Measurements from ENCODE around the gene SHISA6. TPM values are rescaled to one million over a fixed set of nuclear protein-coding genes. Genes with fewer than 3 reads are reported as not detected.

The SHISA6 gene
- total RNA-seq, 1 donor from 2014 or later = 12.6 TPM

DNA sequence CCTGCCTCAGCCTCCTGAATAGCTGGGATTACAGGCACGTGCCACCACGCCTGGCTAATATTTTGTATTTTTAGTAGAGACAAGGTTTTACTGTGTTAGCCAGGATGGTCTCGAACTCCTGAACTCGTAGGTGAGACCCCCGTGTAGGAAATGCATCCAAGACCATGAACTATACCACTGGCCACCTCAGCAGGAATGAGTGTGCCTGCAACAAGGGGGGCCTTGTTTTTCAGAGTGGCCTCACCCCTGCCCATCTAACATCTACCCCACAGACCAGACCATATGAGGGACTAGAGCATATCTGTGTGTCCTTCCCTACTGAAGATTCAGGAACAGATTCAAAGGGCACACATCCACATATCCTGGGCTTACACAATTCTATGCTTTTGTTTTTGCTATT is 44.9 kb downstream of the SHISA6 start:
- Mint-ChIP-seq H3K9me3 (ENCODE audit: unreplicated experiment) (peaks cover 2% of the 10 kb centered on the region), H3K4me3 (ENCODE audit: unreplicated experiment) (no peak overlapping the region), H3K27me3 (ENCODE audit: unreplicated experiment) (no peaks in the 10 kb centered on the region), H3K27ac (ENCODE audit: unreplicated experiment) (no peak overlapping the region), H3K4me1 (ENCODE audit: low read depth, unreplicated experiment) (no peaks in the 10 kb centered on the region), H3K36me3 (ENCODE audit: unreplicated experiment) (no peaks in the 10 kb centered on the region)
- TF ChIP-seq, protein P1, sequence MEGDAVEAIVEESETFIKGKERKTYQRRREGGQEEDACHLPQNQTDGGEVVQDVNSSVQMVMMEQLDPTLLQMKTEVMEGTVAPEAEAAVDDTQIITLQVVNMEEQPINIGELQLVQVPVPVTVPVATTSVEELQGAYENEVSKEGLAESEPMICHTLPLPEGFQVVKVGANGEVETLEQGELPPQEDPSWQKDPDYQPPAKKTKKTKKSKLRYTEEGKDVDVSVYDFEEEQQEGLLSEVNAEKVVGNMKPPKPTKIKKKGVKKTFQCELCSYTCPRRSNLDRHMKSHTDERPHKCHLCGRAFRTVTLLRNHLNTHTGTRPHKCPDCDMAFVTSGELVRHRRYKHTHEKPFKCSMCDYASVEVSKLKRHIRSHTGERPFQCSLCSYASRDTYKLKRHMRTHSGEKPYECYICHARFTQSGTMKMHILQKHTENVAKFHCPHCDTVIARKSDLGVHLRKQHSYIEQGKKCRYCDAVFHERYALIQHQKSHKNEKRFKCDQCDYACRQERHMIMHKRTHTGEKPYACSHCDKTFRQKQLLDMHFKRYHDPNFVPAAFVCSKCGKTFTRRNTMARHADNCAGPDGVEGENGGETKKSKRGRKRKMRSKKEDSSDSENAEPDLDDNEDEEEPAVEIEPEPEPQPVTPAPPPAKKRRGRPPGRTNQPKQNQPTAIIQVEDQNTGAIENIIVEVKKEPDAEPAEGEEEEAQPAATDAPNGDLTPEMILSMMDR (IDR thresholded peaks at IDR 0.05; ENCODE audit: partially characterized antibody, unreplicated experiment) = no peak
- no peak for DNase-seq

DNA sequence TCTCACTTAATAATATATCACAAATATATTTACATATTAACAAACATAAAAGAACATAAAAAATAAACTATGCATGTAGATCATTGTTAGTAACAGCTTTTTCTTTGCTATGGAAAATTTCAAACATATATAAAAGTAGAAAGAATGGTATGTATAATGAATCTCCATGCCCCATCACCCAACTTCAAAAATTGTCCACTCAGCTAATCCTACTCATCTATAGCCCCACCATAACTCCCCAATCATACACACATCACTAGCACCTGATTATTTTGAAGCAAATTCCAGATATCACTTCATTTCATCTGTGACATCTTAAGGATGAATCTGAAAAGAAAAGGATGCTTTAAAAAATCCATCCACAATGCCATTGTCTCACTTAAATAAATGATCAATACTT is 46.8 kb downstream of the SHISA6 start:
- Mint-ChIP-seq H3K4me3 (ENCODE audit: unreplicated experiment) (no peak overlapping the region), H3K36me3 (ENCODE audit: unreplicated experiment) (no peaks in the 10 kb centered on the region), H3K9me3 (ENCODE audit: unreplicated experiment) (no peaks in the 10 kb centered on the region), H3K4me1 (ENCODE audit: low read depth, unreplicated experiment) (no peaks in the 10 kb centered on the region), H3K27ac (ENCODE audit: unreplicated experiment) (no peak overlapping the region), H3K27me3 (ENCODE audit: unreplicated experiment) (no peaks in the 10 kb centered on the region)
- DNase-seq = no peak
- TF ChIP-seq, protein P1 (IDR thresholded peaks at IDR 0.05; ENCODE audit: partially characterized antibody, unreplicated experiment) = no peak

DNA sequence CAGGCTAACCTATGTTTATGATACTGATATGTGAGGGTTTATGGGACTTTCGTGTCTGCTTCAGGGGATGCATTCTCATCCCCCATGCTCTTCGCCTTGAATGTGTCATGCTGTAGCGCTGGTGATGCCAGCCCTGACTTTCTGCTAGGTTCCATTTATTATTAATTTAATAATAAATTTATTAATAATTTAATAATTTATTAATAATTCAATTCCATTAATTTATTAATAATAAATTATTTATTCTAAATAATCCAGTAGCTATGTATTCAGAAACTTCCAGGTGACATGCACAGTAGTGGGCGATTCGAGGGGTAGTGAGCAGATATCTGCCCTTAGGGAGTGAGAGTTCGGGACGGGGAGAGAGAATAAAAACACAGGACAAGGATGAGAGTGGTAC is 49.8 kb downstream of the SHISA6 start:
- Mint-ChIP-seq H3K36me3 (ENCODE audit: unreplicated experiment) (no peaks in the 10 kb centered on the region), H3K27me3 (ENCODE audit: unreplicated experiment) (peaks cover under 1% of the 10 kb centered on the region), H3K4me1 (ENCODE audit: low read depth, unreplicated experiment) (no peaks in the 10 kb centered on the region), H3K9me3 (ENCODE audit: unreplicated experiment) (peaks cover 2% of the 10 kb centered on the region), H3K4me3 (ENCODE audit: unreplicated experiment) (no peak overlapping the region), H3K27ac (ENCODE audit: unreplicated experiment) (no peak overlapping the region)
- TF ChIP-seq, protein P1 (IDR thresholded peaks at IDR 0.05; ENCODE audit: partially characterized antibody, unreplicated experiment) = no peak
- no peak for DNase-seq

DNA sequence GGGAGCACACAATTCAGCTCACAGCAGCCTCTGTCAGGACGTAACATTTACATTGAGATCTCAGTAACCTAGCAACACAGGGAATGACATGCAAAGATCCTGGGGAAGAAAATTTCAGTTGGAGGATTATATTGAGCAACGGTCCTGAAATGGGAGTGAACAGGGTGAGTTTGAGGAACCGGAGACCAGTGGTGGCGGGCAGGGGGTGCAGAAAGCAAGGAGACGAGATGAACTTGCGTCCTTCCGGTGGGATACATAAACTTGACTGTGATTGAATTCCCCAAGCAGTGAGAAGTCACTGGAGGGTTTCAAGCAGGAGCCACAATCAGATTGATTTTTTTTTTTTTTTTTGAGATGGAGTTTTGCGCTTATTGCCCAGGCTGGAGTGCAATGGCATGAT is 51.5 kb downstream of the SHISA6 start:
- TF ChIP-seq, protein P1 (IDR thresholded peaks at IDR 0.05; ENCODE audit: partially characterized antibody, unreplicated experiment) = no peak
- no peak for DNase-seq
- H3K4me1 Mint-ChIP-seq (ENCODE audit: low read depth, unreplicated experiment) = no peaks in the 10 kb centered on the region
- peaks cover 2% of the 10 kb centered on the region for H3K27me3 Mint-ChIP-seq (ENCODE audit: unreplicated experiment)
- H3K27ac Mint-ChIP-seq (ENCODE audit: unreplicated experiment) = no peak overlapping the region
- H3K4me3 Mint-ChIP-seq (ENCODE audit: unreplicated experiment) = no peak overlapping the region
- H3K36me3 Mint-ChIP-seq (ENCODE audit: unreplicated experiment) = no peaks in the 10 kb centered on the region
- H3K9me3 Mint-ChIP-seq (ENCODE audit: unreplicated experiment) = peaks cover 2% of the 10 kb centered on the region

DNA sequence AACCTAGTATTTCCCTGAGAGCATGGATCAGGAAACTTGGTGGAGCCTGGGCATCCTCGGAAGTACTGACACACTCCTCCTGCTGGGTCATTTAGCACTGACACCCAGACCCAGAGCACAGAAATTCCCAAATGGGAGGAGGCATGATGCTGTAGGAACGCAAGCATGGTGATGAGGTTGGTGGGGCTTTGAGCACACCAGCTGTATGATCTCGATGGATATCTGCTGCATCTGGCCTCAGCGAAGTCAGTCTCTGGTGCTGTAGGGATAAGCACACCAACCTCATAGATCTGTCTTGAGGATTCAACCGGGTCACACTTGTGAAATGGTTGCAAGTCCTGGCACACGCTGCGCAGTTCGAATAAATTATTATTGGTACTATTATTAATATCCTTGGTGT is 52.5 kb downstream of the SHISA6 start:
- peaks cover 2% of the 10 kb centered on the region for H3K27me3 Mint-ChIP-seq (ENCODE audit: unreplicated experiment)
- TF ChIP-seq, protein P1 (IDR thresholded peaks at IDR 0.05; ENCODE audit: partially characterized antibody, unreplicated experiment) = no peak
- no peaks in the 10 kb centered on the region for H3K36me3 Mint-ChIP-seq (ENCODE audit: unreplicated experiment)
- no peak for DNase-seq
- H3K4me3 Mint-ChIP-seq (ENCODE audit: unreplicated experiment) = no peak overlapping the region
- H3K9me3 Mint-ChIP-seq (ENCODE audit: unreplicated experiment) = peaks cover 2% of the 10 kb centered on the region
- no peak overlapping the region for H3K27ac Mint-ChIP-seq (ENCODE audit: unreplicated experiment)
- no peaks in the 10 kb centered on the region for H3K4me1 Mint-ChIP-seq (ENCODE audit: low read depth, unreplicated experiment)
